HG03025 (cell line): ENCODE data around the gene CUEDC1.

Source experiments
- ATAC-seq: cut with Tn5 transposase; IDR thresholded peaks from one replicate; pipeline ENCODE4 v1.9.1; 2021; ENCODE audit warnings: mild to moderate bottlenecking, moderate library complexity; ENCODE audit not compliant: unreplicated experiment, low FRiP score

CUEDC1 gene

GRCh38 chr17:57918017-57918895, 37.0 kb downstream of the CUEDC1 start:
- no peak for ATAC-seq

- no peak for ATAC-seq
Observed at GRCh38 chr17:57916925-57917858, 38.0 kb downstream of the CUEDC1 start.

- ATAC-seq = no peak
Observed at GRCh38 chr17:57915985-57916757, 39.0 kb downstream of the CUEDC1 start.

GRCh38 chr17:57915544-57915943, 39.7 kb downstream of the CUEDC1 start:
- ATAC-seq = no peak

- no peak for ATAC-seq
Observed at GRCh38 chr17:57914273-57915142, 40.7 kb downstream of the CUEDC1 start.

- no peak for ATAC-seq
Observed at GRCh38 chr17:57913575-57914272, 41.5 kb downstream of the CUEDC1 start.

GRCh38 chr17:57911834-57912673, 43.2 kb downstream of the CUEDC1 start:
- ATAC-seq = no peak

GRCh38 chr17:57910462-57911420, 44.5 kb downstream of the CUEDC1 start:
- no peak for ATAC-seq

GRCh38 chr17:57909551-57909950, 45.7 kb downstream of the CUEDC1 start:
- no peak for ATAC-seq

GRCh38 chr17:57908278-57908677, 46.9 kb downstream of the CUEDC1 start:
- ATAC-seq = no peak

GRCh38 chr17:57906910-57907309, 48.3 kb downstream of the CUEDC1 start:
- ATAC-seq = no peak

- ATAC-seq = no peak
Observed at GRCh38 chr17:57905875-57906455, 49.2 kb downstream of the CUEDC1 start.

- ATAC-seq = no peak
Observed at GRCh38 chr17:57903961-57904360, 51.3 kb downstream of the CUEDC1 start.

- peak; percentile 54 for ATAC-seq
Observed at GRCh38 chr17:57902800-57903759, 52.1 kb downstream of the CUEDC1 start.

- ATAC-seq = peak; percentile 35
Observed at GRCh38 chr17:57902117-57902799, 53.0 kb downstream of the CUEDC1 start.
